H9 (cell line): Measurements from ENCODE around the gene SLC25A39. TPM values are rescaled to one million over a fixed set of nuclear protein-coding genes. Genes with fewer than 3 reads are reported as not detected.

Experiments used
- DNase-seq: peaks from one replicate; pipeline ENCODE4 v3.0.0-alpha.2; 2017
- H2AFZ ChIP-seq: one replicate; pipeline ENCODE4 v1.6.1; 2013; ENCODE audit warnings: mild to moderate bottlenecking, low read length, control low read depth, moderate library complexity
- H2AK5ac ChIP-seq: 2 replicates; pipeline ENCODE4 v1.6.1; 2013; ENCODE audit warnings: low read length, control low read depth, mixed read lengths; ENCODE audit not compliant: insufficient read length
- H2BK120ac ChIP-seq: one replicate; pipeline ENCODE4 v1.6.1; 2013; ENCODE audit warnings: low read depth, mild to moderate bottlenecking, low read length, control low read depth, inconsistent platforms; ENCODE audit not compliant: poor library complexity, severe bottlenecking
- H2BK12ac ChIP-seq: 2 replicates; pipeline ENCODE4 v1.6.1; 2013; ENCODE audit warnings: low read length, control low read depth, mixed read lengths, low read depth; ENCODE audit not compliant: insufficient read length
- H2BK15ac ChIP-seq: 2 replicates; pipeline ENCODE4 v1.6.1; 2013; ENCODE audit warnings: low read depth, low read length, control low read depth
- H2BK20ac ChIP-seq: one replicate; pipeline ENCODE4 v1.6.1; 2013; ENCODE audit warnings: low read depth, mild to moderate bottlenecking, low read length, control low read depth, inconsistent platforms; ENCODE audit not compliant: poor library complexity, severe bottlenecking
- H2BK5ac ChIP-seq: 2 replicates; pipeline ENCODE4 v1.6.1; 2013; ENCODE audit warnings: low read length, control low read depth, mixed read lengths; ENCODE audit not compliant: insufficient read length
- H3K14ac ChIP-seq: 2 replicates; pipeline ENCODE4 v1.6.1; 2013; ENCODE audit warnings: low read length, control low read depth; ENCODE audit not compliant: insufficient read depth
- H3K18ac ChIP-seq: 2 replicates; pipeline ENCODE4 v1.6.1; 2013; ENCODE audit warnings: low read depth, mild to moderate bottlenecking, mixed read lengths, low read length, control low read depth; ENCODE audit not compliant: insufficient read length
- H3K23ac ChIP-seq: 2 replicates; pipeline ENCODE4 v1.6.1; 2013; ENCODE audit warnings: low read length, control low read depth, mixed read lengths, low read depth; ENCODE audit not compliant: insufficient read length
- H3K23me2 ChIP-seq: 2 replicates; pipeline ENCODE4 v1.6.1; 2013; ENCODE audit warnings: low read depth, mild to moderate bottlenecking, mixed read lengths, low read length, control low read depth; ENCODE audit not compliant: insufficient read length, poor library complexity, severe bottlenecking
- H3K27ac ChIP-seq: 2 replicates; pipeline ENCODE4 v1.5.1; 2013; ENCODE audit warnings: low read length, control low read depth, mixed read lengths, low read depth; ENCODE audit not compliant: insufficient read length
- H3K27me3 ChIP-seq: 2 replicates; pipeline ENCODE4 v1.6.1; 2013; ENCODE audit warnings: low read length, control low read depth, inconsistent platforms; ENCODE audit not compliant: insufficient read depth
- H3K4ac ChIP-seq: 2 replicates; pipeline ENCODE4 v1.6.1; 2013; ENCODE audit warnings: low read depth, mild to moderate bottlenecking, control low read depth, inconsistent platforms, low read length, moderate library complexity
- H3K4me1 ChIP-seq: 2 replicates; pipeline ENCODE4 v1.6.1; 2013; ENCODE audit warnings: low read length, control low read depth, inconsistent platforms; ENCODE audit not compliant: insufficient read depth
- H3K4me2 ChIP-seq: 2 replicates; pipeline ENCODE4 v1.6.1; 2013; ENCODE audit warnings: low read length, control low read depth, mixed read lengths; ENCODE audit not compliant: insufficient read length, insufficient read depth
- H3K56ac ChIP-seq: 2 replicates; pipeline ENCODE4 v1.6.1; 2013; ENCODE audit warnings: low read depth, mild to moderate bottlenecking, mixed read lengths, low read length, control low read depth; ENCODE audit not compliant: insufficient read length
- H3K79me1 ChIP-seq: 2 replicates; pipeline ENCODE4 v1.6.1; 2013; ENCODE audit warnings: low read depth, mild to moderate bottlenecking, moderate library complexity, low read length, control low read depth, inconsistent platforms; ENCODE audit not compliant: insufficient read depth, poor library complexity, severe bottlenecking
- H3K79me2 ChIP-seq: 2 replicates; pipeline ENCODE4 v1.6.1; 2013; ENCODE audit warnings: low read length, control low read depth, inconsistent platforms; ENCODE audit not compliant: insufficient read depth
- H3K9ac ChIP-seq: 2 replicates; pipeline ENCODE4 v1.6.1; 2013; ENCODE audit warnings: low read length, control low read depth, mixed read lengths; ENCODE audit not compliant: insufficient read length; ENCODE audit errors: extremely low read depth
- H3K9me3 ChIP-seq: one replicate; pipeline ENCODE4 v1.6.1; 2013; ENCODE audit warnings: low read depth, low read length, inconsistent platforms; ENCODE audit not compliant: control insufficient read depth
- H3T11ph ChIP-seq: one replicate; pipeline ENCODE4 v1.6.1; 2013; ENCODE audit warnings: mild to moderate bottlenecking, low read length, control low read depth, inconsistent platforms
- H4K20me1 ChIP-seq: one replicate; pipeline ENCODE4 v1.6.1; 2013; ENCODE audit not compliant: control insufficient read depth, insufficient read length, insufficient read depth
- H4K5ac ChIP-seq: 2 replicates; pipeline ENCODE4 v1.6.1; 2013; ENCODE audit warnings: low read depth, mild to moderate bottlenecking, mixed read lengths, low read length, control low read depth; ENCODE audit not compliant: insufficient read length
- H4K8ac ChIP-seq: replicated peaks from 2 replicates; pipeline ENCODE4 v1.6.1; 2013; ENCODE audit warnings: low read length, control low read depth, mixed read lengths, low read depth; ENCODE audit not compliant: insufficient read length
- H4K91ac ChIP-seq: 2 replicates; pipeline ENCODE4 v1.6.1; 2013; ENCODE audit warnings: low read depth, mild to moderate bottlenecking, moderate library complexity, mixed read lengths, low read length, control low read depth; ENCODE audit not compliant: insufficient read length
- H3K27ac Mint-ChIP-seq, 3 experiments: 2 replicates in 2 of 3; 3 replicates in 1 of 3; pipeline ENCODE4 v1.8.0; 2020 to 2021; ENCODE audit warnings: mixed read lengths in 3 of 3, mild to moderate bottlenecking in 1 of 3, moderate library complexity in 1 of 3
- H3K27me3 Mint-ChIP-seq: 2 replicates; pipeline ENCODE4 v1.8.0; 2021; ENCODE audit warnings: low read depth, mild to moderate bottlenecking, moderate library complexity, mixed read lengths
- H3K36me3 Mint-ChIP-seq, 3 experiments: 2 replicates in 2 of 3; 3 replicates in 1 of 3; pipeline ENCODE4 v1.8.0; 2020 to 2021; ENCODE audit warnings: low read depth in 3 of 3, mixed read lengths in 3 of 3; ENCODE audit not compliant: insufficient read depth in 1 of 3
- H3K4me1 Mint-ChIP-seq, 2 experiments: 2 replicates each; pipeline ENCODE4 v1.8.0; 2020; ENCODE audit warnings: mixed read lengths in 2 of 2
- H3K4me3 Mint-ChIP-seq, 2 experiments: 2 replicates in 1 of 2; 3 replicates in 1 of 2; pipeline ENCODE4 v1.8.0; 2020 to 2021; ENCODE audit warnings: mild to moderate bottlenecking in 2 of 2, mixed read lengths in 2 of 2, moderate library complexity in 1 of 2
- H3K9me3 Mint-ChIP-seq, 2 experiments: 2 replicates in 1 of 2; 3 replicates in 1 of 2; pipeline ENCODE4 v1.8.0; 2020; ENCODE audit warnings: mild to moderate bottlenecking in 2 of 2, mixed read lengths in 2 of 2, moderate library complexity in 1 of 2
- WGBS: extraction: QIAGEN DNeasy Blood & Tissue Kit; methylation state at CpG from one replicate; pipeline ENCODE4 v1.1.7; 2013; ENCODE audit warnings: missing lambda C conversion rate, low lambda C conversion rate, mixed read lengths; ENCODE audit not compliant: insufficient read length; ENCODE audit errors: extremely low coverage; 5-methylcytosine and 5-hydroxymethylcytosine counted together
- total RNA-seq: library from RNA; stranded (reverse); gene quantifications from 2 replicates; pipeline ENCODE4 v1.2.1, GENCODE V29; 2021
- TF ChIP-seq, protein P1 (sequence below): fragments of 200-600 bp; sonication (generic); conservative IDR thresholded peaks from 3 replicates; pipeline ENCODE4 v1.8.0; 2021; ENCODE audit warnings: antibody characterized with exemption, mild to moderate bottlenecking

SLC25A39 gene
- total RNA-seq, 1 experiment from 2014 or later = 227 TPM

DNA sequence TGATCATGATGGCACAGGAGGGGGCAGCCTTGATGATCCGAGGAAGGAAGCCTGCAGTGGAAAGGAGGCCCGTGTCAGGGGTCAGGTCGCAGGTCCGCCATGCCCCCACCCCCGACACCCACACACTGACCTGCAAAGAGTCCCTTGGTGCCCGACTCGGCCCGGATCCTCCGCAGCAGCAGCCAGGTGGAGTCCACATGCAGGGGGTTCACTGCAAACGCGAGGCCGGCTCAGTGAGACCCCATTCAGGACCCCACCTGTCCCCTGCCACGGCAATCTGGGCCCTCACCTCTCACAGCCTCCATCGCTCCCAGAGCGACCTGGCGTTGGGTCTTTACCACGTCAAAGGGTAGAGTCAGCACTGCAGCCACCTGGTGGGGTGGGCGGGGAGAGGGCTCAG, 4.6 kb downstream of the SLC25A39 start:
- no peak overlapping the region for H3K23ac ChIP-seq
- H2AK5ac ChIP-seq = no peak overlapping the region
- no peak overlapping the region for H2BK15ac ChIP-seq
- H3K79me2 ChIP-seq = peaks cover 4% of the 10 kb centered on the region; the same call in 1 of the 2 replicates
- peak; percentile 36 for DNase-seq
- H3K27me3 ChIP-seq = no peaks in the 10 kb centered on the region; the same call in 1 of the 2 replicates
- H3K23me2 ChIP-seq = peaks cover 19% of the 10 kb centered on the region
- H3K36me3 Mint-ChIP-seq = peaks cover 20 to 52% (median 31%) of the 10 kb centered on the region in 3 experiments
- no peak overlapping the region for H3T11ph ChIP-seq
- no peak overlapping the region for H4K91ac ChIP-seq
- H4K5ac ChIP-seq = no peak overlapping the region
- no peak overlapping the region for H3K56ac ChIP-seq
- no peak overlapping the region for H2BK5ac ChIP-seq
- H3K9me3 Mint-ChIP-seq = no peaks in the 10 kb centered on the region
- H3K27ac ChIP-seq = no peak overlapping the region
- H3K4ac ChIP-seq = no peak overlapping the region
- H3K18ac ChIP-seq = no peak overlapping the region
- H3K9me3 ChIP-seq = no peaks in the 10 kb centered on the region
- WGBS = no CpG with 5 or more reads among the region's 18 CpGs
- H4K20me1 ChIP-seq = no peaks in the 10 kb centered on the region
- H4K8ac ChIP-seq = no peak overlapping the region
- peaks cover 16% of the 10 kb centered on the region in 2 experiments for H3K4me1 Mint-ChIP-seq
- H2BK20ac ChIP-seq = no peak overlapping the region
- TF ChIP-seq, protein P1, sequence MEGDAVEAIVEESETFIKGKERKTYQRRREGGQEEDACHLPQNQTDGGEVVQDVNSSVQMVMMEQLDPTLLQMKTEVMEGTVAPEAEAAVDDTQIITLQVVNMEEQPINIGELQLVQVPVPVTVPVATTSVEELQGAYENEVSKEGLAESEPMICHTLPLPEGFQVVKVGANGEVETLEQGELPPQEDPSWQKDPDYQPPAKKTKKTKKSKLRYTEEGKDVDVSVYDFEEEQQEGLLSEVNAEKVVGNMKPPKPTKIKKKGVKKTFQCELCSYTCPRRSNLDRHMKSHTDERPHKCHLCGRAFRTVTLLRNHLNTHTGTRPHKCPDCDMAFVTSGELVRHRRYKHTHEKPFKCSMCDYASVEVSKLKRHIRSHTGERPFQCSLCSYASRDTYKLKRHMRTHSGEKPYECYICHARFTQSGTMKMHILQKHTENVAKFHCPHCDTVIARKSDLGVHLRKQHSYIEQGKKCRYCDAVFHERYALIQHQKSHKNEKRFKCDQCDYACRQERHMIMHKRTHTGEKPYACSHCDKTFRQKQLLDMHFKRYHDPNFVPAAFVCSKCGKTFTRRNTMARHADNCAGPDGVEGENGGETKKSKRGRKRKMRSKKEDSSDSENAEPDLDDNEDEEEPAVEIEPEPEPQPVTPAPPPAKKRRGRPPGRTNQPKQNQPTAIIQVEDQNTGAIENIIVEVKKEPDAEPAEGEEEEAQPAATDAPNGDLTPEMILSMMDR = no peak
- peaks cover 4% of the 10 kb centered on the region for H3K79me1 ChIP-seq
- H3K9ac ChIP-seq = no peak overlapping the region
- H3K14ac ChIP-seq = no peak overlapping the region
- H3K4me3 Mint-ChIP-seq = no peak overlapping the region
- H3K27ac Mint-ChIP-seq = no peak overlapping the region
- H2BK12ac ChIP-seq = no peak overlapping the region
- no peak overlapping the region for H2BK120ac ChIP-seq
- H2AFZ ChIP-seq = no peak overlapping the region
- peaks cover 16% of the 10 kb centered on the region for H3K27me3 Mint-ChIP-seq
- no peak overlapping the region for H3K4me2 ChIP-seq
- no peaks in the 10 kb centered on the region for H3K4me1 ChIP-seq
